Neural crest cell (in vitro differentiated cells): ENCODE measurements around the gene ATG5. TPM values are rescaled to one million over a fixed set of nuclear protein-coding genes. Genes with fewer than 3 reads are reported as not detected.

ENCODE experiments used
- DNase-seq: peaks from one replicate; pipeline ENCODE4 v3.0.0; 2021; ENCODE audit warnings: low read depth, mixed read lengths, low spot score
- H3K27ac Mint-ChIP-seq: one replicate; pipeline ENCODE4 v1.8.0; 2021; ENCODE audit warnings: mild to moderate bottlenecking, mixed read lengths; ENCODE audit not compliant: unreplicated experiment
- H3K27me3 Mint-ChIP-seq: 2 replicates; pipeline ENCODE4 v1.8.0; 2021; ENCODE audit warnings: low read depth, mild to moderate bottlenecking, mixed read lengths
- H3K36me3 Mint-ChIP-seq: 2 replicates; pipeline ENCODE4 v1.8.0; 2021; ENCODE audit warnings: low read depth, mild to moderate bottlenecking, mixed read lengths
- H3K4me1 Mint-ChIP-seq: 2 replicates; pipeline ENCODE4 v1.8.0; 2021; ENCODE audit warnings: mixed read lengths
- H3K4me3 Mint-ChIP-seq: one replicate; pipeline ENCODE4 v1.8.0; 2021; ENCODE audit warnings: mild to moderate bottlenecking, mixed read lengths
- H3K9me3 Mint-ChIP-seq: 2 replicates; pipeline ENCODE4 v1.8.0; 2021; ENCODE audit warnings: mixed read lengths
- total RNA-seq: library from RNA; stranded (reverse); gene quantifications from 2 replicates; pipeline ENCODE4 v1.2.1, GENCODE V29; 2021
- TF ChIP-seq, protein P1 (sequence below): fragments of 200-600 bp; sonication (generic); conservative IDR thresholded peaks from 2 replicates; pipeline ENCODE4 v1.5.0; 2021; ENCODE audit warnings: antibody characterized with exemption, mild to moderate bottlenecking

The ATG5 gene
- total RNA-seq, 1 donor from 2014 or later = 22.5 TPM

DNA sequence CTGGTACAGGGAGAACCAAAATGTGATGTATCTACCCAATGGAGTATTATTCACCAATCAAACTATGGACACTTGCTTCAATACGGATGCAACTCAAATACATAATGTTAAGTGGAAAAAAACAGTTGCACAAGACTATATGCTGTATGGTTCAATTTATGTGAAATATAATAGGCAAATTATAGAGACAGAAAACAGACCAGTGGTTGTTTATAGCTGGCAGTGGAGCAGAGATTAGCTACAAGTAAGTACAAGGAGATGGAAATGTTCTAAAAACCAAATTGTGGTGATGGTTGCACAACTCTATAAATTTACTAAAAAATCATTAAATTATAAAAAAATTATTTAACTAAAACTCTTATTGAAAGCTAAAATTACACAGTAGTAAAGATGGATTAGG, 126.2 kb downstream of the ATG5 start:
- no peak overlapping the region for H3K4me3 Mint-ChIP-seq
- no peaks in the 10 kb centered on the region for H3K27me3 Mint-ChIP-seq
- no peak for DNase-seq
- TF ChIP-seq, protein P1, sequence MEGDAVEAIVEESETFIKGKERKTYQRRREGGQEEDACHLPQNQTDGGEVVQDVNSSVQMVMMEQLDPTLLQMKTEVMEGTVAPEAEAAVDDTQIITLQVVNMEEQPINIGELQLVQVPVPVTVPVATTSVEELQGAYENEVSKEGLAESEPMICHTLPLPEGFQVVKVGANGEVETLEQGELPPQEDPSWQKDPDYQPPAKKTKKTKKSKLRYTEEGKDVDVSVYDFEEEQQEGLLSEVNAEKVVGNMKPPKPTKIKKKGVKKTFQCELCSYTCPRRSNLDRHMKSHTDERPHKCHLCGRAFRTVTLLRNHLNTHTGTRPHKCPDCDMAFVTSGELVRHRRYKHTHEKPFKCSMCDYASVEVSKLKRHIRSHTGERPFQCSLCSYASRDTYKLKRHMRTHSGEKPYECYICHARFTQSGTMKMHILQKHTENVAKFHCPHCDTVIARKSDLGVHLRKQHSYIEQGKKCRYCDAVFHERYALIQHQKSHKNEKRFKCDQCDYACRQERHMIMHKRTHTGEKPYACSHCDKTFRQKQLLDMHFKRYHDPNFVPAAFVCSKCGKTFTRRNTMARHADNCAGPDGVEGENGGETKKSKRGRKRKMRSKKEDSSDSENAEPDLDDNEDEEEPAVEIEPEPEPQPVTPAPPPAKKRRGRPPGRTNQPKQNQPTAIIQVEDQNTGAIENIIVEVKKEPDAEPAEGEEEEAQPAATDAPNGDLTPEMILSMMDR = no peak
- no peaks in the 10 kb centered on the region for H3K9me3 Mint-ChIP-seq
- H3K4me1 Mint-ChIP-seq = no peaks in the 10 kb centered on the region
- peaks cover 2% of the 10 kb centered on the region for H3K36me3 Mint-ChIP-seq
- H3K27ac Mint-ChIP-seq = no peak overlapping the region

DNA sequence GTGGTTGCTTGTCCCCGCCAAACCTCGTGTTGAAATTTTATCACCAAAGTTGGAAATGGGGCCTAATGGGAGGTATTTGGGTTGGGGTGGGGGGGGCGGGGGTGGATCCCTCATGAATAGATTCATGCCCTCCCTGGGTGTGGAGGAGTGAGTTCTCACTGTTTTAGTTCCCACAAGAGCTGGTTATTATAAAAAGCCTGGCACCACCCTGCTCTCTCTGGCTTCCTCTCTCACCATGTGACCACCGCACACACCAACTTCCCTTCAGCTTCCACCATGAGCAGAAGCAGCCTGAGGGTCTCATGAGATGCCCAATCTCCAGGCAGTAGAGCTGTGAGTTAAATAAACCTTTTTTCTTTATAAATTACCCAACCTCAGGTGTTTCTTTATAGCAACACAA, 128.1 kb downstream of the ATG5 start:
- no peak for DNase-seq
- Mint-ChIP-seq H3K4me1 (peaks cover 6% of the 10 kb centered on the region), H3K36me3 (peaks cover 2% of the 10 kb centered on the region), H3K27ac (no peak overlapping the region), H3K4me3 (no peak overlapping the region), H3K9me3 (no peaks in the 10 kb centered on the region), H3K27me3 (no peaks in the 10 kb centered on the region)
- TF ChIP-seq, protein P1 = no peak

DNA sequence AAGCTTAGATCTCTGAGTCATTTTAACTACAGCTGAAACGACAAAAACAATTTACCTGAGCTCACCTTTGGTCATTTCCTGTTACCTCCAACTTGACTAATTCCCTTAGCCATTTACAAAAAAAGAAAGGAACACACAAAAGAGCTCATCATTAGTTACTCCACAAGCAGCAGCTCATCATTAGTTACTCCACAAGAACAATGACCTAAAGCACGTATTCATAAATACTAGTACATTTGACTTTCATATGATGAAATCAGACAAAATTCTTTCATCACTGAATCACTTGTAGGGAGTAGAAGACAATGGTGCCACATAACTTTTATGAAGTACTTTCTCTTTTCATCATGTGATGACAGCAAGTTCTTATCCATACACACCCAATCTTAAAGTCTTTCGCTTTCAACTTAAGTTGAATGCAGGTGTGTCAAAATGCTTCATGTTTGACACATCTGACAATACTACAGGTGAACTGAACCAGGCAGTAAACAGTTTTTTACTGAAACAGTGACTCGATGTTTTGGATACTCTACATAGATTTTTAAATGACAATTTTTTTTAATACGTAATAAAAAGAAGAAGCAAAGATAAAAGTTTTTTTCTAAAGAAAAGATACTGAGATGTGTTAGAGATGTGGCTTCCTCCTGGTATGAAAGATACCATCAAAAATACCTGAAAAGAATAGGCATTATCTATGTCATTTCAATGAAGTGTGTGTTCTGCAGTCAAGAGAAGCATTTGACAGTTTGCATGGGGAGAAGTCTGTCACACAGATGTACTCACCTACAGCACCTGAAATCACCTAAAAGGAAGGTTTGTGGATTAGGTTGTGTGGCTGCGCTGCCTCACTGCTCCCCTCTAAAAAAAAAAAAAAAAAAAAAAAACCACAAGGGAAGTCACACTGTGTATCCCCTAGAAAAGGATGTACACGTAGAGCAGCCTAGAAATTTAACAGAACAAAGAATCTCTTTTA, 130.3 kb downstream of the ATG5 start:
- peaks cover 2% of the 10 kb centered on the region for H3K36me3 Mint-ChIP-seq
- H3K4me3 Mint-ChIP-seq = no peak overlapping the region
- peaks cover 6% of the 10 kb centered on the region for H3K4me1 Mint-ChIP-seq
- DNase-seq = no peak
- no peaks in the 10 kb centered on the region for H3K27me3 Mint-ChIP-seq
- TF ChIP-seq, protein P1 = no peak
- no peak overlapping the region for H3K27ac Mint-ChIP-seq
- no peaks in the 10 kb centered on the region for H3K9me3 Mint-ChIP-seq

DNA sequence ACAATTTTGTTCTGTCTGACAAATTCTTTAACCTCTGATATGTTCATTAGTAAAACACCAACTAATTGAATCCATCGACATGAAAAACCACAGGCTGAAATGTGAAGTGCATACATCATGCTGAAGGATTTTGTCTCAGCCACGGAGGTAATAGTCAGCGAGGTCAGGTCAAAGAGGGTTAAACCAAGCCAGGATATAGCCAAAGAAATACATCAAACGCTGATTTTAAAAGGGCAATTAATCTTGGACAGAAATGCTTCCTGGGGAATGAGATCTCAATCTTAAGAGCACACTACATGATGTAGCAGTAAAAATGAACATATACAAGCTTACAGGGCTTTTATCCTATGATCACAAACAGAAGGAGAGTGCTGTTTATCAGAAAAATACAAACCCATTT, 132.7 kb downstream of the ATG5 start:
- no peaks in the 10 kb centered on the region for H3K36me3 Mint-ChIP-seq

DNA sequence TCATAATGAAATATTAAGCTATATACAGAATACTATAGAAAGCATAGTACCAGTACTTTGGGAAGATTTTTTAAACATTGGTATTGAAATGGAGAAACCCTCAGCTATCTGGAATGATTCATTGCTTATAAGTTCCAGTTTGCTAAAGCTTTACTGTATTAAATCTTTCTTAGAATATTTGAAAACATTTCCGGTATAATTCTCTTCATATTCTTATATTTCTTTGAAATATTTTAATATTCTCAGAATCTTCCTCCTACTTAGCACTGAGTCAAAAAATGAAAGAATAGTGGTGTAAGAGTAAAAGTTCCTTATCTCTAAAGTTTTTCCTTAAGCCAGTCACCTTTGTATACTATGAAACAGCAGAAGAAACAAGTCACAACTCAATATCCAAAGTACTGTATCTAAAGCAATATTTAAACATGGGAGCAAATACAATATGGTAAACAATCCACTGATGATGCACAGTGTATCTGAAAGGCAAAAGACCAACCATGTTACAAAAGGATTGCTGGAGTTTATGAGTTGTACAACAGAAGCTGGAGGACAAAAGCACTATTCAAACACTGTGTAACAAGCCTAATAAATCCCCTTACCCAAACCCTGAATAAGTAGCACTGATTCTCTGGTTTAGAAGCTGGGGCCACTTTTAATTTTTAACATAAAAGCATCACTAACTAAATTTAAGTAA, 137.3 kb downstream of the ATG5 start:
- H3K27ac Mint-ChIP-seq = no peak overlapping the region
- no peaks in the 10 kb centered on the region for H3K9me3 Mint-ChIP-seq
- no peaks in the 10 kb centered on the region for H3K27me3 Mint-ChIP-seq
- TF ChIP-seq, protein P1 = no peak
- H3K36me3 Mint-ChIP-seq = no peaks in the 10 kb centered on the region
- no peak for DNase-seq
- H3K4me1 Mint-ChIP-seq = peaks cover 15% of the 10 kb centered on the region
- no peak overlapping the region for H3K4me3 Mint-ChIP-seq

More for the DNA sequence above, 132.7 kb downstream of the ATG5 start:
- Mint-ChIP-seq H3K4me1 (peaks cover 15% of the 10 kb centered on the region), H3K27me3 (no peaks in the 10 kb centered on the region), H3K4me3 (no peak overlapping the region), H3K9me3 (no peaks in the 10 kb centered on the region), H3K27ac (no peak overlapping the region)
- DNase-seq = no peak
- TF ChIP-seq, protein P1 = no peak
